Skeletal muscle tissue (tissue), 4 donors: ENCODE results near the gene MTA1. TPM values are rescaled to one million over a fixed set of nuclear protein-coding genes. Genes with fewer than 3 reads are reported as not detected.
A peak's percentile ranks its signal among the peaks of the same experiment; 100 is the strongest.

Experiments used
- H3K27ac ChIP-seq: one replicate; pipeline ENCODE4 v1.7.0; 2013; ENCODE audit warnings: mild to moderate bottlenecking, low read depth, low read length, inconsistent platforms
- H3K27me3 ChIP-seq, 3 donors: one replicate each; pipeline ENCODE4 v1.7.0; 2013; ENCODE audit warnings: low read length in 3 of 3; ENCODE audit not compliant: control insufficient read depth in 3 of 3, insufficient read depth in 3 of 3
- H3K36me3 ChIP-seq, 3 donors: one replicate each; pipeline ENCODE4 v1.7.0; 2013; ENCODE audit warnings: low read length in 3 of 3; ENCODE audit not compliant: control insufficient read depth in 3 of 3, insufficient read depth in 3 of 3
- H3K4me1 ChIP-seq, 3 donors: one replicate each; pipeline ENCODE4 v1.7.0; 2013; ENCODE audit warnings: low read length in 3 of 3, mild to moderate bottlenecking in 3 of 3; ENCODE audit not compliant: control insufficient read depth in 3 of 3, insufficient read depth in 3 of 3
- H3K4me3 ChIP-seq, 3 donors: one replicate each; pipeline ENCODE4 v1.7.0; 2013; ENCODE audit warnings: low read length in 3 of 3
- H3K9ac ChIP-seq, 3 donors: one replicate each; pipeline ENCODE4 v1.7.0; 2013; ENCODE audit warnings: low read length in 3 of 3, mild to moderate bottlenecking in 3 of 3, moderate library complexity in 2 of 3, low read depth in 1 of 3
- H3K9me3 ChIP-seq, 3 donors: one replicate each; pipeline ENCODE4 v1.7.0; 2013; ENCODE audit warnings: low read length in 3 of 3; ENCODE audit not compliant: control insufficient read depth in 3 of 3
- total RNA-seq: library from RNA; depleted of rRNA; stranded (reverse); fragments of >200 nt; gene quantifications from one replicate; pipeline ENCODE4 v1.2.3, GENCODE V29; 2014
- donor health status: Osteomylitis.

Gene MTA1
- total RNA-seq, 1 donor from 2014 or later, result 19.3 TPM

- Histone ChIP-seq H3K9ac (peak within 1 kb of the TSS; percentile 50 to 68 (median 65)), H3K4me1 (peaks cover 55 to 68% (median 63%) of the 10 kb centered on the region in 3 donors), H3K4me3 (peak within 1 kb of the TSS; percentile 49 to 67 (median 63)), H3K27ac (peak within 1 kb of the TSS; percentile 72), H3K9me3 (no peaks in the 10 kb centered on the region), H3K36me3 (no peaks in the 10 kb centered on the region), H3K27me3 (peaks cover 8 to 40% (median 12%) of the 10 kb centered on the region in 3 donors)
Measured at GRCh38 chr14:105486163-105486973, 66.7 kb downstream of the MTA1 start, which contains the start of gene CRIP1. Gene CRIP1, plus strand, starts transcription at chr14:105486886. Its CDS starts 374 bp downstream, at chr14:105487260.

GRCh38 chr14:105486974-105487448, 67.4 kb downstream of the MTA1 start:
- peak overlapping the region; percentile 72 for H3K27ac ChIP-seq
- H3K9me3 ChIP-seq, result no peaks in the 10 kb centered on the region
- peaks cover 8 to 37% (median 12%) of the 10 kb centered on the region in 3 donors for H3K27me3 ChIP-seq
- H3K4me3 ChIP-seq, result peak overlapping the region; percentile 49 to 67 (median 63)
- H3K4me1 ChIP-seq, result peaks cover 58 to 67% (median 62%) of the 10 kb centered on the region in 3 donors
- no peaks in the 10 kb centered on the region for H3K36me3 ChIP-seq
- peak overlapping the region; percentile 50 to 68 (median 65) for H3K9ac ChIP-seq

- peak overlapping the region; percentile 49 to 67 (median 63) for H3K4me3 ChIP-seq
- H3K9me3 ChIP-seq, result no peaks in the 10 kb centered on the region
- peaks cover 57 to 67% (median 62%) of the 10 kb centered on the region in 3 donors for H3K4me1 ChIP-seq
- H3K27me3 ChIP-seq, result peaks cover 8 to 32% (median 12%) of the 10 kb centered on the region in 3 donors
- H3K27ac ChIP-seq, result peak overlapping the region; percentile 72
- H3K36me3 ChIP-seq, result no peaks in the 10 kb centered on the region
- H3K9ac ChIP-seq, result peak overlapping the region; percentile 50 to 68 (median 65)
Measured at GRCh38 chr14:105487449-105487985, 67.9 kb downstream of the MTA1 start.

GRCh38 chr14:105487986-105488777, 68.6 kb downstream of the MTA1 start:
- Histone ChIP-seq H3K4me3 (peak overlapping the region; percentile 49 to 67 (median 61)), H3K9me3 (no peaks in the 10 kb centered on the region), H3K4me1 (peaks cover 53 to 63% (median 60%) of the 10 kb centered on the region in 3 donors), H3K9ac (peak overlapping the region; percentile 19 to 68 (median 65)), H3K27ac (peak overlapping the region; percentile 77), H3K36me3 (no peaks in the 10 kb centered on the region), H3K27me3 (peaks cover 8 to 28% (median 12%) of the 10 kb centered on the region in 3 donors)

GRCh38 chr14:105488781-105489541, 69.3 kb downstream of the MTA1 start:
- peak overlapping the region; percentile 77 for H3K27ac ChIP-seq
- H3K9ac ChIP-seq, result peak overlapping the region; percentile 51 to 77 (median 69)
- H3K27me3 ChIP-seq, result peaks cover 8 to 25% (median 12%) of the 10 kb centered on the region in 3 donors
- no peaks in the 10 kb centered on the region for H3K9me3 ChIP-seq
- H3K4me3 ChIP-seq, result peak overlapping the region; percentile 49 to 74 (median 67)
- H3K36me3 ChIP-seq, result no peaks in the 10 kb centered on the region
- peaks cover 45 to 55% (median 52%) of the 10 kb centered on the region in 3 donors for H3K4me1 ChIP-seq

GRCh38 chr14:105489542-105490266, 70.1 kb downstream of the MTA1 start:
- peak overlapping the region; percentile 77 for H3K27ac ChIP-seq
- H3K36me3 ChIP-seq, result no peaks in the 10 kb centered on the region
- H3K27me3 ChIP-seq, result peaks cover 5 to 17% (median 8%) of the 10 kb centered on the region in 3 donors
- H3K4me1 ChIP-seq, result peaks cover 38 to 48% (median 47%) of the 10 kb centered on the region in 3 donors
- peak overlapping the region; percentile 67 to 77 (median 74) for H3K4me3 ChIP-seq
- H3K9me3 ChIP-seq, result no peaks in the 10 kb centered on the region
- H3K9ac ChIP-seq, result peak overlapping the region; percentile 70 to 86 (median 72)

- Histone ChIP-seq H3K9me3 (no peaks in the 10 kb centered on the region), H3K4me1 (peaks cover 37 to 45% (median 45%) of the 10 kb centered on the region in 3 donors), H3K27ac (peak overlapping the region; percentile 77), H3K27me3 (peaks cover 5 to 12% (median 8%) of the 10 kb centered on the region in 3 donors), H3K4me3 (peak overlapping the region; percentile 51 to 77 (median 74)), H3K36me3 (no peaks in the 10 kb centered on the region), H3K9ac (peak overlapping the region; percentile 70 to 86 (median 72))
Measured at GRCh38 chr14:105490267-105490571, 70.6 kb downstream of the MTA1 start.

- Histone ChIP-seq H3K36me3 (no peaks in the 10 kb centered on the region), H3K27me3 (peaks cover 4 to 8% (median 8%) of the 10 kb centered on the region in 3 donors), H3K4me1 (peaks cover 36 to 45% (median 45%) of the 10 kb centered on the region in 3 donors), H3K27ac (peak within 1 kb of the TSS; percentile 77), H3K9me3 (no peaks in the 10 kb centered on the region), H3K4me3 (peak within 1 kb of the TSS; percentile 62 to 77 (median 74)), H3K9ac (peak within 1 kb of the TSS; percentile 70 to 86 (median 72))
Measured at GRCh38 chr14:105490572-105491365, 71.1 kb downstream of the MTA1 start, which contains the start of gene TEDC1. Gene TEDC1, plus strand, starts transcription at chr14:105491246. Its CDS starts 130 bp downstream, at chr14:105491376.
